ENCODE results near the gene CFAP74. TPM values are rescaled to one million over a fixed set of nuclear protein-coding genes. Genes with fewer than 3 reads are reported as not detected.

Gene CFAP74
- total and polyA plus RNA-seq, 2 of the 4 experiments (the other 2 are of a cell fraction), result not detected

- no peaks in the 10 kb centered on the region for H3K36me3 ChIP-seq (ENCODE audit: control insufficient read depth, insufficient read depth, low read length)
- dilution Hi-C loops (cut with HindIII; ENCODE audit: low sequenced_read_pairs, unreplicated experiment) (no loop called here), intact Hi-C loops (cut with micrococcal nuclease) (no loop called here), in situ Hi-C loops (cut with MboI; ENCODE audit: low sequenced_read_pairs) (no loop called here)
- H2BK20ac ChIP-seq (ENCODE audit: low read depth, low read length), result no peak overlapping the region
- H3K4me1 ChIP-seq (ENCODE audit: control insufficient read depth, insufficient read depth, low read length), result peaks cover 8% of the 10 kb centered on the region
- no peak overlapping the region for H3K9ac ChIP-seq (ENCODE audit: low read depth, low read length)
- H3K9me3 ChIP-seq (ENCODE audit: control insufficient read depth, insufficient read depth, low read length), result no peaks in the 10 kb centered on the region
- H2AK5ac ChIP-seq (ENCODE audit: low read depth, low read length), result no peak overlapping the region
- H4K8ac ChIP-seq (ENCODE audit: low read depth in 2 of 2, low read length in 2 of 2), result no peak overlapping the region
- no peak for TF ChIP-seq BHLHE40 (IDR thresholded peaks at IDR 0.05; ENCODE audit: low read depth, low read length)
- TF ChIP-seq POLR2A (IDR thresholded peaks at IDR 0.05; ENCODE audit: low read depth, low read length), result no peak
- no peak for TF ChIP-seq CTCF (conservative IDR thresholded peaks at IDR 0.05; ENCODE audit: low read depth, low read length)
- no peak for TF ChIP-seq CEBPB (IDR thresholded peaks at IDR 0.05; ENCODE audit: low read depth, low read length)
- no peak for TF ChIP-seq MAZ (IDR thresholded peaks at IDR 0.05; ENCODE audit: borderline replicate concordance, low read depth, low read length)
- TF ChIP-seq SMC3 (IDR thresholded peaks at IDR 0.05; ENCODE audit: low read depth, low read length), result no peak
- TF ChIP-seq RFX5 (IDR thresholded peaks at IDR 0.05; ENCODE audit: low read depth, low read length), result no peak
- TF ChIP-seq ELK1 (IDR thresholded peaks at IDR 0.05; ENCODE audit: borderline replicate concordance, low read depth, low read length), result no peak
- no peak for TF ChIP-seq CHD1 (IDR thresholded peaks at IDR 0.05; ENCODE audit: low read depth, low read length)
- no peak for TF ChIP-seq RCOR1 (IDR thresholded peaks at IDR 0.05; ENCODE audit: insufficient replicate concordance, low read length)
- TF ChIP-seq USF2 (IDR thresholded peaks at IDR 0.05; ENCODE audit: low read depth, low read length), result no peak
- no peak for TF ChIP-seq NFE2L2 (IDR thresholded peaks at IDR 0.05; ENCODE audit: low read depth, low read length)
- no peak for TF ChIP-seq MXI1 (IDR thresholded peaks at IDR 0.05; ENCODE audit: borderline replicate concordance, low read depth, low read length)
- no peak for TF ChIP-seq RAD21 (IDR thresholded peaks at IDR 0.05; ENCODE audit: low read length)
- TF ChIP-seq MAFK (IDR thresholded peaks at IDR 0.05; ENCODE audit: low read depth, low read length), result no peak
- TF ChIP-seq FOS (IDR thresholded peaks at IDR 0.05; ENCODE audit: low read depth, low read length), result no peak
- POLR2A ChIA-PET (ENCODE audit: unreplicated experiment), result no interaction called here
- no peak overlapping the region for H3K56ac ChIP-seq (ENCODE audit: extremely low read depth, insufficient read depth, low read length)
- H3K27ac ChIP-seq (ENCODE audit: insufficient read depth, low read length), result no peak overlapping the region
- no peak overlapping the region for H4K91ac ChIP-seq (ENCODE audit: insufficient read depth, low read depth, low read length)
- peaks cover 2% of the 10 kb centered on the region; the same call in 1 of the 2 replicates for H3K27me3 ChIP-seq (ENCODE audit: control insufficient read depth, insufficient read depth, low read length)
- no peak overlapping the region; the same call in 1 of the 2 replicates for H3K4ac ChIP-seq (ENCODE audit: low read depth, low read length)
- H3K79me1 ChIP-seq (ENCODE audit: low read depth in 1 of 2, low read length in 2 of 2), result peaks cover 13 to 14% of the 10 kb centered on the region in 2 experiments
- no peak overlapping the region for H4K5ac ChIP-seq (ENCODE audit: low read depth, low read length)
- no peak overlapping the region for H3K4me3 ChIP-seq (ENCODE audit: insufficient read depth, low read depth, low read length)
- no TSS peak for BruUV-seq (replicated peaks)
- CTCF ChIA-PET, result interaction anchor here (1.1 kb wide), 1 partner anchor 11 kb away, joined by 3 read pairs; no protein-coding TSS in a partner anchor
- no peak overlapping the region for H2BK5ac ChIP-seq (ENCODE audit: low read depth, low read length, poor library complexity, severe bottlenecking)
- peak overlapping the region; percentile 40 for H2AK9ac ChIP-seq (replicated peaks; ENCODE audit: low read depth, low read length, poor library complexity)
- H3K9me1 ChIP-seq (ENCODE audit: insufficient read depth, low read length), result peaks cover 2% of the 10 kb centered on the region
- no peak overlapping the region for H2BK120ac ChIP-seq (ENCODE audit: low read depth, low read length)
- H3K18ac ChIP-seq (ENCODE audit: low read depth, low read length), result no peak overlapping the region
- H3K4me2 ChIP-seq (ENCODE audit: low read depth, low read length), result no peak overlapping the region
- no peak overlapping the region for H3K14ac ChIP-seq (replicated peaks; ENCODE audit: low read depth, low read length)
- 56% methylated on average over 6 of the region's 10 CpGs; no CpG with 5 or more reads in 1 of the 2 experiments for WGBS, 2 experiments (ENCODE audit: extremely low coverage in 2 of 2, insufficient read length in 1 of 2)
- H2BK15ac ChIP-seq (ENCODE audit: low read depth, low read length), result no peak overlapping the region
- ATAC-seq (ENCODE audit: low read depth), result no peak
- H2AFZ ChIP-seq (replicated peaks; ENCODE audit: low read length, poor library complexity), result peak overlapping the region; percentile 41
- no peak overlapping the region for H3K23ac ChIP-seq (ENCODE audit: low read depth, low read length)
- 0 out of 2 replicates have a peak, but pooled peaks cover under 1% of the 10 kb centered on the region for H4K20me1 ChIP-seq (ENCODE audit: insufficient read depth, low read length)
- DNase-seq, result no peak
Measured at GRCh38 chr1:1895060-1895418, 108.5 kb downstream of the CFAP74 start.
